ENCODE results near the gene CRLF3.

DNA sequence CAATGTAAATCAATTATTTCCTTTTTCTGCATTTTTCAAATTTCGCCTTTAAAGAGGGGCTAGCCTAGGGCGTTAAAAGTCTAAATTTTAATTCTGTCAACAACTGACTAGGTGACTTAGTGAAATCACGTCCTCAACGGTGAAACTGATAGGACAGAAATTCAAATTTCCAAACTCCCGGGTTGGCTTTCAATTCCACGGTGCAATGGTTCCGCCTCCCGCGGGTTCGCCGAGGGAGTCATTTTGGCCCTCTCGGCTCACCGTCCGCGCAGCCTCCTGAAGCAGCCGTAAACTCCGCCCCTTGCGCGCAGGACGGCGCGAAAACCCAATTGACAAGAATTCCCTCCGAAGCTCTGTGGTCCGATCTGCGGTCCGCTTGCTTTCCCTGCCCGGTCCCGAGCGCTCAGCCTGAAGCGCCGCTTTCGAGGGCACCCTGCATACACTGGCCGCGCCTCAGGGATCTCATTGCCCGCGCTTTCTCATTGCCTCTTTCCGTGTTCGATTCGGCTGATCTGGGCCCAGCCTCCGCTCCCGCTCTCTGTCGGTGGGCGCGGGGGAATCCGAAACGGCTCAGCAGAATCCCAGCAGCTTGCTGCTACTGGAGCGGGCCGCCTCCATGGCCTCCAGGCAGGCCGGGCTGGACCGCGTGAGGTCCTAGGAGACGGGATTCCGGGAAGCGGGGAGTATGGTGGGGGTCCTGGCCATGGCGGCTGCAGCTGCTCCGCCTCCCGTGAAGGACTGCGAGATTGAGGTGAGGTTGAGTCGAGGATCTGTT lies 7.4 kb upstream of the CRLF3 start, which contains the start of gene ATAD5:
- peak; percentile 82 for TF ChIP-seq POLR2A (IDR thresholded peaks at IDR 0.05; ENCODE audit: low read length)
- no peak for TF ChIP-seq GATA1 (IDR thresholded peaks at IDR 0.05; ENCODE audit: low read depth, low read length)

Data from erythroblast (primary cell).